GM12878 (cell line): Measurements from ENCODE around the gene CCDC137. TPM values are rescaled to one million over a fixed set of nuclear protein-coding genes. Genes with fewer than 3 reads are reported as not detected.

Source experiments
- ASH2L ChIP-seq: fragments of 300-600, 200-600 bp; sonication (generic); IDR thresholded peaks from 2 replicates; pipeline ENCODE4 v1.6.1; 2017; ENCODE audit warnings: low read depth, mild to moderate bottlenecking, borderline replicate concordance
- BACH1 ChIP-seq: fragments of 450-650 bp; IDR thresholded peaks from 2 replicates; pipeline ENCODE4 v1.6.1; 2017; ENCODE audit warnings: mild to moderate bottlenecking, borderline replicate concordance
- BCL11A ChIP-seq: IDR thresholded peaks from 2 replicates; pipeline ENCODE4 v1.6.1; 2011; ENCODE audit warnings: low read depth, low read length
- BHLHE40 ChIP-seq, 2 experiments: fragments of 450-650 bp in 1 of 2; IDR thresholded peaks; 2 replicates each; pipeline ENCODE4 v1.6.1; 2011 to 2017; ENCODE audit warnings: low read depth in 2 of 2, borderline replicate concordance in 1 of 2, improper control_type of control experiment in 1 of 2, low read length in 1 of 2, mild to moderate bottlenecking in 1 of 2
- CBFB ChIP-seq: IDR thresholded peaks from 2 replicates; pipeline ENCODE4 v1.6.1; 2016; ENCODE audit warnings: antibody characterized with exemption, low read depth
- DPF2 ChIP-seq: fragments of 450-650 bp; IDR thresholded peaks from 2 replicates; pipeline ENCODE4 v1.6.1; 2017; ENCODE audit warnings: mild to moderate bottlenecking
- E2F8 ChIP-seq: fragments of 450-650 bp; IDR thresholded peaks from 2 replicates; pipeline ENCODE4 v1.6.1; 2018; ENCODE audit warnings: mild to moderate bottlenecking, low read depth, moderate library complexity; ENCODE audit not compliant: partially characterized antibody
- EP300 ChIP-seq, 2 experiments: fragments of 150-350 bp in 1 of 2; IDR thresholded peaks; 2 replicates each; pipeline ENCODE4 v1.6.1; 2011 to 2012; ENCODE audit warnings: low read depth in 2 of 2, low read length in 2 of 2, borderline replicate concordance in 1 of 2, improper control_type of control experiment in 1 of 2, inconsistent platforms in 1 of 2; ENCODE audit not compliant: control insufficient read depth in 1 of 2
- FOXK2 ChIP-seq: fragments of 450-650 bp; IDR thresholded peaks from 2 replicates; pipeline ENCODE4 v1.6.1; 2017; ENCODE audit warnings: mild to moderate bottlenecking, moderate library complexity
- IRF5 ChIP-seq: fragments of 450-650 bp; IDR thresholded peaks from 2 replicates; pipeline ENCODE4 v1.6.1; 2017; ENCODE audit warnings: borderline replicate concordance
- MEF2B ChIP-seq: fragments of 450-650 bp; IDR thresholded peaks from 2 replicates; pipeline ENCODE4 v1.6.1; 2018; ENCODE audit warnings: mild to moderate bottlenecking, moderate library complexity; ENCODE audit not compliant: partially characterized antibody, poor library complexity, severe bottlenecking
- RCOR1 ChIP-seq: conservative IDR thresholded peaks from 2 replicates; pipeline ENCODE4 v1.6.1; 2012; ENCODE audit warnings: low read depth, low read length, improper control_type of control experiment
- RFX5 ChIP-seq: IDR thresholded peaks from 2 replicates; pipeline ENCODE4 v1.6.1; 2011; ENCODE audit warnings: low read depth, low read length, improper control_type of control experiment
- SIN3A ChIP-seq: IDR thresholded peaks from 2 replicates; pipeline ENCODE4 v1.6.1; 2012; ENCODE audit warnings: low read depth, low read length, improper control_type of control experiment
- SMARCA5 ChIP-seq: fragments of 450-650 bp; IDR thresholded peaks from 2 replicates; pipeline ENCODE4 v1.6.1; 2017; ENCODE audit warnings: mild to moderate bottlenecking
- SPI1 ChIP-seq: IDR thresholded peaks from 2 replicates; pipeline ENCODE4 v1.6.1; 2011; ENCODE audit warnings: low read depth, mild to moderate bottlenecking, low read length, moderate library complexity, borderline replicate concordance; ENCODE audit not compliant: insufficient read depth
- ZNF384 ChIP-seq: IDR thresholded peaks from 2 replicates; pipeline ENCODE4 v1.6.1; 2012; ENCODE audit warnings: low read depth, mild to moderate bottlenecking, low read length, improper control_type of control experiment, borderline replicate concordance
- polyA plus RNA-seq, 11 experiments: library from polyadenylated mRNA; depleted of rRNA in 4 of 11; unstranded in 6 of 11; stranded (reverse) in 5 of 11; fragments of >200 nt; fragmentation: Nextera tagmentation in 4 of 11; fragmentation: Illumina TruSeq in 1 of 11; extraction: Ambion mirVana in 4 of 11; extraction: Trizol in 1 of 11; gene quantifications; 1 replicate in 1 of 11; 2 replicates in 10 of 11; pipeline versions ENCODE4 v1.2.1 to v1.2.3, GENCODE V29; 2011 to 2016; ENCODE audit warnings: inconsistent platforms in 2 of 11, missing spikeins in 2 of 11, low read depth in 1 of 11
- total RNA-seq, 4 experiments: library from RNA; depleted of rRNA in 3 of 4; stranded (reverse); fragments of >200 nt in 3 of 4; fragmentation: Illumina TruSeq in 1 of 4; extraction: Trizol in 1 of 4; gene quantifications; 2 replicates each; pipeline versions ENCODE4 v1.2.1 to v1.2.3, GENCODE V29; 2013 to 2021
- TF ChIP-seq, protein P1 (sequence below): fragments of 450-650 bp; IDR thresholded peaks from 2 replicates; pipeline ENCODE4 v1.6.1; 2016; ENCODE audit warnings: mild to moderate bottlenecking
- TF ChIP-seq, protein P2 (sequence below): fragments of 450-650 bp; IDR thresholded peaks from 2 replicates; pipeline ENCODE4 v1.6.1; 2014; ENCODE audit warnings: mild to moderate bottlenecking
- TF ChIP-seq, protein P3 (sequence below): fragments of 450-650 bp; IDR thresholded peaks from 2 replicates; pipeline ENCODE4 v1.6.1; 2018; ENCODE audit warnings: borderline replicate concordance, mild to moderate bottlenecking; ENCODE audit not compliant: partially characterized antibody

Gene CCDC137
- total and polyA plus RNA-seq, 10 of the 15 experiments (the other 5 are each of a cell fraction or from before 2014, with no cell fraction given): 2.2 to 45.4 (median 22.1) TPM

GRCh38 chr17:81636505-81637288 lies 29.8 kb upstream of the CCDC137 start, which contains the start of the genes NPLOC4 and TSPAN10 (continued):
- TF ChIP-seq IRF5 (no peak), ZNF384 (no peak), SMARCA5 (peak; percentile 95), FOXK2 (no peak), MEF2B (no peak), BACH1 (peak; percentile 94), BHLHE40 (IDR thresholded peaks at IDR 0.05; ENCODE audit: borderline replicate concordance in 1 of 2, low read depth in 2 of 2, low read length in 1 of 2) (peak in 1 of 2 experiments; percentile 65; a peak in 2 of 4 replicates), RCOR1 (0 out of 2 replicates have a peak, but pooled peaks have one; percentile 74), SPI1 (no peak), DPF2 (peak; percentile 75), BCL11A (no peak), CBFB (no peak), E2F8 (no peak), ASH2L (no peak; the same call in 1 of the 2 replicates), RFX5 (no peak; the same call in 1 of the 2 replicates), EP300 (IDR thresholded peaks at IDR 0.05; ENCODE audit: borderline replicate concordance in 1 of 2, control insufficient read depth in 1 of 2, low read depth in 2 of 2, low read length in 2 of 2) (no peak), SIN3A (peak; percentile 73; the same call in 1 of the 2 replicates)
- TF ChIP-seq, protein P1, sequence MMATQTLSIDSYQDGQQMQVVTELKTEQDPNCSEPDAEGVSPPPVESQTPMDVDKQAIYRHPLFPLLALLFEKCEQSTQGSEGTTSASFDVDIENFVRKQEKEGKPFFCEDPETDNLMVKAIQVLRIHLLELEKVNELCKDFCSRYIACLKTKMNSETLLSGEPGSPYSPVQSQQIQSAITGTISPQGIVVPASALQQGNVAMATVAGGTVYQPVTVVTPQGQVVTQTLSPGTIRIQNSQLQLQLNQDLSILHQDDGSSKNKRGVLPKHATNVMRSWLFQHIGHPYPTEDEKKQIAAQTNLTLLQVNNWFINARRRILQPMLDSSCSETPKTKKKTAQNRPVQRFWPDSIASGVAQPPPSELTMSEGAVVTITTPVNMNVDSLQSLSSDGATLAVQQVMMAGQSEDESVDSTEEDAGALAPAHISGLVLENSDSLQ: no peak
- TF ChIP-seq, protein P2, sequence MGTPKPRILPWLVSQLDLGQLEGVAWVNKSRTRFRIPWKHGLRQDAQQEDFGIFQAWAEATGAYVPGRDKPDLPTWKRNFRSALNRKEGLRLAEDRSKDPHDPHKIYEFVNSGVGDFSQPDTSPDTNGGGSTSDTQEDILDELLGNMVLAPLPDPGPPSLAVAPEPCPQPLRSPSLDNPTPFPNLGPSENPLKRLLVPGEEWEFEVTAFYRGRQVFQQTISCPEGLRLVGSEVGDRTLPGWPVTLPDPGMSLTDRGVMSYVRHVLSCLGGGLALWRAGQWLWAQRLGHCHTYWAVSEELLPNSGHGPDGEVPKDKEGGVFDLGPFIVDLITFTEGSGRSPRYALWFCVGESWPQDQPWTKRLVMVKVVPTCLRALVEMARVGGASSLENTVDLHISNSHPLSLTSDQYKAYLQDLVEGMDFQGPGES: 0 out of 2 replicates have a peak, but pooled peaks have one; percentile 47
- TF ChIP-seq, protein P3, sequence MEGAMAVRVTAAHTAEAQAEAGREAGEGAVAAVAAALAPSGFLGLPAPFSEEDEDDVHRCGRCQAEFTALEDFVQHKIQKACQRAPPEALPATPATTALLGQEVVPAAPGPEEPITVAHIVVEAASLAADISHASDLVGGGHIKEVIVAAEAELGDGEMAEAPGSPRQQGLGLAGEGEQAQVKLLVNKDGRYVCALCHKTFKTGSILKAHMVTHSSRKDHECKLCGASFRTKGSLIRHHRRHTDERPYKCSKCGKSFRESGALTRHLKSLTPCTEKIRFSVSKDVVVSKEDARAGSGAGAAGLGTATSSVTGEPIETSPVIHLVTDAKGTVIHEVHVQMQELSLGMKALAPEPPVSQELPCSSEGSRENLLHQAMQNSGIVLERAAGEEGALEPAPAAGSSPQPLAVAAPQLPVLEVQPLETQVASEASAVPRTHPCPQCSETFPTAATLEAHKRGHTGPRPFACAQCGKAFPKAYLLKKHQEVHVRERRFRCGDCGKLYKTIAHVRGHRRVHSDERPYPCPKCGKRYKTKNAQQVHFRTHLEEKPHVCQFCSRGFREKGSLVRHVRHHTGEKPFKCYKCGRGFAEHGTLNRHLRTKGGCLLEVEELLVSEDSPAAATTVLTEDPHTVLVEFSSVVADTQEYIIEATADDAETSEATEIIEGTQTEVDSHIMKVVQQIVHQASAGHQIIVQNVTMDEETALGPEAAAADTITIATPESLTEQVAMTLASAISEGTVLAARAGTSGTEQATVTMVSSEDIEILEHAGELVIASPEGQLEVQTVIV: no peak
